ENCODE measurements around the gene FEM1B.

- TF ChIP-seq EP300 (IDR thresholded peaks at IDR 0.05) = no peak
- TF ChIP-seq POLR2A (IDR thresholded peaks at IDR 0.05) = no peak
- no peak for TF ChIP-seq CTCF (IDR thresholded peaks at IDR 0.05)
Measured at GRCh38 chr15:68275165-68275746, 2.3 kb upstream of the FEM1B start.

Data from sigmoid colon (tissue), 4 donors.